HEK293T (cell line): ENCODE measurements around the gene IFI27L2.

ENCODE experiments used
- CTCF ChIA-PET: fragments of 350-600 bp; formaldehyde crosslinking; extraction: SDS; loops from one replicate; lab custom pipeline; 2021; ENCODE audit warnings: antibody characterized with exemption, inconsistent platforms; lab: Yijun Ruan, JAX
- POLR2A ChIA-PET: fragments of 350-600 bp; formaldehyde crosslinking; extraction: SDS; loops from one replicate; lab custom pipeline; 2020; ENCODE audit warnings: antibody characterized with exemption, inconsistent platforms; lab: Yijun Ruan, JAX
- DNase-seq: peaks from one replicate; pipeline ENCODE4 v3.0.0; 2012; ENCODE audit warnings: mixed read lengths; ENCODE audit errors: extremely low spot score
- ARNT ChIP-seq: fragments of 450-650 bp; IDR thresholded peaks from 2 replicates; pipeline ENCODE4 v1.6.1; 2017; ENCODE audit warnings: mild to moderate bottlenecking
- BHLHE40 ChIP-seq: fragments of 450-650 bp; IDR thresholded peaks from 2 replicates; pipeline ENCODE4 v1.6.1; 2016; ENCODE audit warnings: mild to moderate bottlenecking, moderate library complexity, borderline replicate concordance
- CTBP1 ChIP-seq: fragments of 450-650 bp; IDR thresholded peaks from 2 replicates; pipeline ENCODE4 v1.6.1; 2016; ENCODE audit warnings: borderline replicate concordance
- ELF4 ChIP-seq: fragments of 450-650 bp; IDR thresholded peaks from 2 replicates; pipeline ENCODE4 v1.6.1; 2017; ENCODE audit warnings: antibody characterized with exemption
- FOXA1 ChIP-seq: fragments of 450-650 bp; IDR thresholded peaks from 2 replicates; pipeline ENCODE4 v1.6.1; 2016; ENCODE audit warnings: mild to moderate bottlenecking
- FOXK2 ChIP-seq: fragments of 450-650 bp; IDR thresholded peaks from 2 replicates; pipeline ENCODE4 v1.6.1; 2016; ENCODE audit warnings: mild to moderate bottlenecking
- FOXM1 ChIP-seq: fragments of 450-650 bp; IDR thresholded peaks from 2 replicates; pipeline ENCODE4 v1.6.1; 2017; ENCODE audit warnings: mild to moderate bottlenecking, borderline replicate concordance
- HDGF ChIP-seq: fragments of 450-650 bp; IDR thresholded peaks from 2 replicates; pipeline ENCODE4 v1.6.1; 2017; ENCODE audit warnings: antibody characterized with exemption, borderline replicate concordance
- L3MBTL2 ChIP-seq: fragments of 450-650 bp; conservative IDR thresholded peaks from 2 replicates; pipeline ENCODE4 v1.6.1; 2016; ENCODE audit warnings: mild to moderate bottlenecking
- LEF1 ChIP-seq: fragments of 450-650 bp; IDR thresholded peaks from 2 replicates; pipeline ENCODE4 v1.6.1; 2017; ENCODE audit warnings: mild to moderate bottlenecking, borderline replicate concordance
- NFRKB ChIP-seq: fragments of 450-650 bp; IDR thresholded peaks from 2 replicates; pipeline ENCODE4 v1.6.1; 2016; ENCODE audit warnings: mild to moderate bottlenecking, moderate library complexity
- SP1 ChIP-seq: fragments of 450-650 bp; IDR thresholded peaks from 2 replicates; pipeline ENCODE4 v1.6.1; 2017
- SUZ12 ChIP-seq: fragments of 450-650 bp; IDR thresholded peaks from 2 replicates; pipeline ENCODE4 v1.6.1; 2016; ENCODE audit warnings: mild to moderate bottlenecking
- TARDBP ChIP-seq: fragments of 450-650 bp; IDR thresholded peaks from 2 replicates; pipeline ENCODE4 v1.6.1; 2016
- ZNF384 ChIP-seq: fragments of 450-650 bp; IDR thresholded peaks from 2 replicates; pipeline ENCODE4 v1.6.1; 2016
- TF ChIP-seq, protein P1 (sequence below): fragments of 450-650 bp; IDR thresholded peaks from 2 replicates; pipeline ENCODE4 v1.6.1; 2016

The IFI27L2 gene

DNA sequence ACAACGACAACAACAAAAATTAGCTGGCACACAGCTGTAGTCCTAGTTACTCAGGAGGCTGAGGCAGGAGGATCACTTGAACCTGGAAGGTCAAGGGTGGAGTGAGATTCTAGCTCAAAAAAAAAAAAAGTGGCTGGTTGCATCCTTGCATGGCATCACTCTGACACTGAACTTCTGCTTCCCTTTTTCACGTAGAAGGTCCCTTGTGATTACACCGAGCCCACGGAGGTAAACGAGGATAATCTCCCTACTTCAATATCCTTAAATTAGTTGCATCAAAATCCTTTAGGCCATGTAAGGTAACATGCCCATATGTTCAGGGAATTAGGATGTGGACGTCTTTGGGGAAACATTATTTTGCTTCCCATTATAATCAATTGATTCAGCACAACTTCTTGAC lies 40.7 kb upstream of the IFI27L2 start:
- ChIA-PET POLR2A (no interaction called here), CTCF (interaction anchor here (1.1 to 1.7 kb wide), 2 partner anchors 33 kb away, joined by 4 to 5 read pairs; no protein-coding TSS in a partner anchor)
- no peak for TF ChIP-seq SUZ12
- no peak for TF ChIP-seq FOXA1
- DNase-seq: no peak

DNA sequence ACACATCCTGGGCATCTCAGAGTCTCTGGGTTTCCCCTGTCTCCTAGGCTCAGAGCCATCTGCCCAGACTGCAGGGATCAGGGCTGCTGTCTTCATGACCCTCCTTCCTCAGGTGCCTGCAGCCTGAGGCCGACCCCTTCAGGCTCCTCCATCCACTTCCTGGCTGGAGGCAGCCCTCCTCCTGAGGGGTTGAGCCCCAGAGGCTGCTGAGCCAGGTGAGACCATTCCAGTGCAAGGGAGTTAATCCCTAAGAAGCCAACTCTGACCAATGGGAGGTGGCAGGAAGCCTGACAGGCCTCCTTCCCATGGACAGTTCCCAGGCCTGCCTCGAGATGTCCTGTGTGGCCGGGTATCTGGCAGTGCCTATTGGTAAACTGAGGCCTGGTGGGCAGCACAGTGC lies 36.3 kb upstream of the IFI27L2 start:
- DNase-seq: no peak
- TF ChIP-seq FOXM1 (no peak), NFRKB (no peak), SUZ12 (no peak)
- POLR2A ChIA-PET: no interaction called here
- CTCF ChIA-PET: no interaction called here

DNA sequence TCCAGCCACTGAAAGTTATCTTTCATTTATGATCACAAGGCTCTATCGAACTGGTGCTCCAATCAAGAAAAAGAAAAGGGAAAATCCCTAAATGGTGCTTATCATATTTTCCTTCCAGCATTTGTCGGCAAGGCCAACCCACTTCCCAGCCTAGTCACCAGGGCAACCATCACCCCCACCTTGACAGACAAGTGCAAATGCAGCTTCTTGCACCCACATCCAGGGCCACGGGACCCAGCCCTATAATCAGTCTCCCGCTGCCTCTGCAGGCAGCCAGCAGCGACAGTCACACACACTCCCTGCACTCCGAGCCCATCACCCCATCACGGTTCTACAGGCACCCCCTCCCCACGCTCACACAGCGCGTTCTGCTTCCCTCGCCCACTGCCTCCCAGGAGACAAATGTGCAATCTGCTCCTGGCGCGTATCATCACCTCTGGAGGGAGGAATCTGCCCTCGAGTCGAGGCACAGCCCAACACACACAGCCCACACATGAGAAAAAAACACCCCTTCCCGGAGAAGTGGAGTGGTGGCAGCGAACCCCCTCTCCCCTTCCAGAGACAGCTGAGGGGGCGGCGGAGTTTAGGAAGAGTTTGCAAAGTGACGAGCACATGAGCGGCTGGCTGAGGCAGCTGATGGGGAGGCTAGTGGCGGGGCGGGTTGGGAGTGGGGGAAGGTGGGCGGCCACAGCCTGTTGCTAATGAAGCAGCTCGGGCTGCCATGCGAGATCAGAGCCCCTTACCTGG lies 35.5 kb upstream of the IFI27L2 start:
- ChIA-PET POLR2A (no interaction called here), CTCF (no interaction called here)
- DNase-seq: no peak
- no peak for TF ChIP-seq FOXK2
- TF ChIP-seq LEF1: no peak
- no peak for TF ChIP-seq HDGF
- TF ChIP-seq FOXM1: no peak
- no peak for TF ChIP-seq TARDBP
- TF ChIP-seq ARNT: no peak
- TF ChIP-seq NFRKB: no peak
- TF ChIP-seq SUZ12: no peak

DNA sequence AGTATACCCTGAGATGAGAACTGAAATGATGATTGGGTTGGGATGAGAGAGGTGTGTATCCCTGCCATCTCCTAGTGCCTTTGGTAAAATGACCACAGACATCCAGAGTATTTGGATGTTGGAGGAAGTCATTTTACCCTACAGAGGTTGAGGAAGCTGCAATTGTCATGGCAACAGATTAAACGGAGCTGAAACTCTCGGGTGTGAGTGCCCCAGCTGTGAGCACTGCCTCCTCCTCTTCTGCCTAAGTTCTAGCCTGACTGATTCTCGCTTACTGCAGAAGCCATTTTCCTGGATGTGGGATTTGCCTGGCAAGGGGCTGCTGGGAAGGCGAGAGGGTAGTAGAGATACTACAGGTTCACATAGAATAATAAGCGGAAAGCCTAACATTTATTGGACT lies 34.4 kb upstream of the IFI27L2 start:
- no peak for DNase-seq
- CTCF ChIA-PET: no interaction called here
- POLR2A ChIA-PET: no interaction called here
- TF ChIP-seq TARDBP (no peak), FOXM1 (no peak), ARNT (no peak), CTBP1 (no peak), HDGF (no peak), BHLHE40 (no peak), FOXA1 (no peak), NFRKB (no peak), L3MBTL2 (no peak), SUZ12 (no peak), FOXK2 (no peak), ZNF384 (no peak), LEF1 (no peak), ELF4 (no peak), SP1 (no peak)
- TF ChIP-seq, protein P1, sequence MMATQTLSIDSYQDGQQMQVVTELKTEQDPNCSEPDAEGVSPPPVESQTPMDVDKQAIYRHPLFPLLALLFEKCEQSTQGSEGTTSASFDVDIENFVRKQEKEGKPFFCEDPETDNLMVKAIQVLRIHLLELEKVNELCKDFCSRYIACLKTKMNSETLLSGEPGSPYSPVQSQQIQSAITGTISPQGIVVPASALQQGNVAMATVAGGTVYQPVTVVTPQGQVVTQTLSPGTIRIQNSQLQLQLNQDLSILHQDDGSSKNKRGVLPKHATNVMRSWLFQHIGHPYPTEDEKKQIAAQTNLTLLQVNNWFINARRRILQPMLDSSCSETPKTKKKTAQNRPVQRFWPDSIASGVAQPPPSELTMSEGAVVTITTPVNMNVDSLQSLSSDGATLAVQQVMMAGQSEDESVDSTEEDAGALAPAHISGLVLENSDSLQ: no peak

DNA sequence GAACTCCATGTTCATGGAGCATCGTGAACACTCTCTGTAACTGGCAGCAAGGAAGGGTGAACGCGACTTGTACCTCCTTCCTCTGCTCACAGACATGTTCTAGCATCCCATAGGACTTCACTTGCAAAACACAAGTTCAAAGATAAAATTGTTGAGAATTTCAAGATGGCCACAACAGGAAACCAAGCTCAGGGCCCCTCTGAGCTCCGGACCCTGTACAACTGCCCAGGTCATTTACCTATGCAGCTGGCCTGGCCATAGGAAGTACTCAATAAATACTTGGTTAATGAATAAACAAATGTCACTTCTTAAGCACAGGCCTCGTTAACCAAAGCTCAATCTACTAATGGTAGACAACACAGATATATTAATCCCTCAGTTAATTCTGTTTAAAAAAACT lies 33.1 kb upstream of the IFI27L2 start:
- ChIA-PET POLR2A (no interaction called here), CTCF (interaction anchor here (0.6 to 2.0 kb wide), 3 partner anchors 9 to 25 kb away, joined by 3 to 8 read pairs (median 3); no protein-coding TSS in a partner anchor)
- no peak for TF ChIP-seq FOXK2
- TF ChIP-seq LEF1: no peak
- no peak for TF ChIP-seq NFRKB
- TF ChIP-seq BHLHE40: no peak
- TF ChIP-seq ZNF384: no peak
- TF ChIP-seq SP1: no peak
- no peak for TF ChIP-seq FOXA1
- no peak for TF ChIP-seq FOXM1
- no peak for TF ChIP-seq ELF4
- DNase-seq: no peak

DNA sequence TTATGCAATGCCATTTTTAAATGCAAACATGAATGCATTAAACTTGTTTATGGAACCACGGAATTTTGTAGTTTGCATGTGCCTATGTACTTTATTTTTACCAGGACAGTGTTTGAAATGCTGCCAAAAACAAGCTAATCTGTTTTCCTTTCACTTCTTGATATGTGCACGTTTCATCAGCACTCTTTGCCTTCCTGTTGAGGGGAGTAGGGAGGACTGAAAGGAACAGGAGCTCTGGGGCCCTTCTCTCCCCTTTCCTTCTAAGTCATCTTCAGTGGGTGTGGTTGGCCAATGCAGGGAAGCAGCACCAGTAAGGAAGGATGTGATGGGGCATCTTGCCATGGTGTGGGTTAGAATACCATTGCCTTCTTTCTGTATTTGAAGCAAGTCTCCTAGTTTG lies 32.6 kb upstream of the IFI27L2 start:
- DNase-seq: no peak
- CTCF ChIA-PET: interaction anchor here (0.6 to 2.0 kb wide), 3 partner anchors 9 to 28 kb away, joined by 3 to 8 read pairs (median 6); no protein-coding TSS in a partner anchor
- POLR2A ChIA-PET: no interaction called here
- TF ChIP-seq L3MBTL2 (no peak), LEF1 (no peak), CTBP1 (no peak), FOXM1 (no peak), ELF4 (no peak), BHLHE40 (no peak), ZNF384 (no peak), FOXK2 (no peak), SUZ12 (no peak), FOXA1 (no peak), HDGF (no peak), NFRKB (no peak), SP1 (no peak), ARNT (no peak), TARDBP (no peak)
- TF ChIP-seq, protein P1: no peak

DNA sequence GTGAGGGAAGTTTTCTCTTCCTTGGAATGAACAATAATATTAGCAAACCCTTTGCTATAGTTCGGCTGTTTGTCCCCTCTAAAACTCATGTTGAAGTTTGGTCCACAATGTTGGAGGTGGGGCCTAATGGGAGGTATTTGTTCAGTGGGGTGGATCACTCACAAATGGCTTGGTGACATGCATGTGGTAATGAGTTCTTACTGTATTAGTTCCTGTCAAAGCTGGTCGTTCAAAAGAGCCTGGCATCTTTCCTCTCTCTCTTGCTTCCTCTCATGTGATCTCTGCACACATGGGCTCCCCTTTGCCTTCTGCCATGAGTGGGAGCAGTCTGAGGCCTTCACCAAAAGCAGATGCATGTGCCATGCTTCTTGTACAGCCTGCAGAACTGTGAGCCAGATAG lies 31.7 kb upstream of the IFI27L2 start:
- TF ChIP-seq LEF1: no peak
- TF ChIP-seq CTBP1: no peak
- no peak for TF ChIP-seq SUZ12
- TF ChIP-seq FOXM1: no peak
- TF ChIP-seq, protein P1: no peak
- TF ChIP-seq SP1: no peak
- no peak for TF ChIP-seq L3MBTL2
- no peak for TF ChIP-seq ARNT
- no peak for TF ChIP-seq TARDBP
- TF ChIP-seq FOXK2: no peak
- no peak for TF ChIP-seq ZNF384
- TF ChIP-seq BHLHE40: no peak
- no peak for TF ChIP-seq NFRKB
- no peak for TF ChIP-seq FOXA1
- POLR2A ChIA-PET: no interaction called here
- CTCF ChIA-PET: interaction anchor here (2.0 kb wide), 1 partner anchor 24 kb away, joined by 8 read pairs; no protein-coding TSS in a partner anchor
- DNase-seq: no peak
